ENCODE measurements around the gene SORL1-AS1.

The SORL1-AS1 gene

GRCh38 chr11:121451986-121452608, 670 bp downstream of the SORL1-AS1 start, which contains the start of gene SORL1:
Gene SORL1 (plus strand): TSS chr11:121452314. CDS start chr11:121452332, 18 bp downstream.
- no peak for DNase-seq (ENCODE audit: low read depth)

GRCh38 chr11:121451178-121451985, 1.4 kb downstream of the SORL1-AS1 start:
- no peak for DNase-seq (ENCODE audit: low read depth)

GRCh38 chr11:121450401-121450800, 2.4 kb downstream of the SORL1-AS1 start:
- no peak for DNase-seq (ENCODE audit: low read depth)

- no peak for DNase-seq (ENCODE audit: low read depth)
These were observed 3.1 kb downstream of the SORL1-AS1 start for GRCh38 chr11:121449626-121450025.

- no peak for DNase-seq (ENCODE audit: low read depth)
These were observed 3.6 kb downstream of the SORL1-AS1 start for GRCh38 chr11:121449123-121449522.

- DNase-seq (ENCODE audit: low read depth), result no peak
These were observed 4.3 kb downstream of the SORL1-AS1 start for GRCh38 chr11:121448431-121448941.

GRCh38 chr11:121448011-121448410, 4.8 kb downstream of the SORL1-AS1 start:
- DNase-seq (ENCODE audit: low read depth), result no peak

- DNase-seq (ENCODE audit: low read depth), result no peak
These were observed 6.0 kb downstream of the SORL1-AS1 start for GRCh38 chr11:121446752-121447156.

GRCh38 chr11:121445071-121445768, 7.5 kb downstream of the SORL1-AS1 start:
- DNase-seq (ENCODE audit: low read depth), result no peak

GRCh38 chr11:121444526-121444925, 8.2 kb downstream of the SORL1-AS1 start:
- DNase-seq (ENCODE audit: low read depth), result no peak

GRCh38 chr11:121443688-121444275, 9.0 kb downstream of the SORL1-AS1 start:
- no peak for DNase-seq (ENCODE audit: low read depth)

- DNase-seq (ENCODE audit: low read depth), result no peak
These were observed 11.2 kb downstream of the SORL1-AS1 start for GRCh38 chr11:121441521-121441920.

- no peak for DNase-seq (ENCODE audit: low read depth)
These were observed 13.0 kb downstream of the SORL1-AS1 start for GRCh38 chr11:121439759-121440158.

- DNase-seq (ENCODE audit: low read depth), result no peak
These were observed 13.4 kb downstream of the SORL1-AS1 start for GRCh38 chr11:121439337-121439736.

GRCh38 chr11:121437686-121438078, 15.1 kb downstream of the SORL1-AS1 start:
- DNase-seq (ENCODE audit: low read depth), result no peak

GRCh38 chr11:121437018-121437685, 15.6 kb downstream of the SORL1-AS1 start:
- no peak for DNase-seq (ENCODE audit: low read depth)

GRCh38 chr11:121435551-121436511, 16.9 kb downstream of the SORL1-AS1 start:
- no peak for DNase-seq (ENCODE audit: low read depth)

GRCh38 chr11:121435132-121435531, 17.6 kb downstream of the SORL1-AS1 start:
- DNase-seq (ENCODE audit: low read depth), result no peak

GRCh38 chr11:121431820-121432526, 20.8 kb downstream of the SORL1-AS1 start:
- no peak for DNase-seq (ENCODE audit: low read depth)

GRCh38 chr11:121429556-121429955, 23.2 kb downstream of the SORL1-AS1 start:
- DNase-seq (ENCODE audit: low read depth), result no peak
